Bronchial epithelial cell (primary cell): ENCODE data around the gene RNF32. TPM values are rescaled to one million over a fixed set of nuclear protein-coding genes. Genes with fewer than 3 reads are reported as not detected.

Source experiments
- DNase-seq: peaks from one replicate; pipeline ENCODE4 v3.0.0-alpha.2; 2010; ENCODE audit warnings: low read depth
- FAIRE-seq: peaks from 2 replicates; lab custom pipeline; 2011; peaks lifted over from hg19 to GRCh38; lab: Jason Lieb, UNC
- H3K27me3 ChIP-seq: 2 replicates; pipeline ENCODE4 v1.5.1; 2011; ENCODE audit warnings: low read length; ENCODE audit not compliant: control insufficient read depth, insufficient read depth
- H3K36me3 ChIP-seq: 2 replicates; pipeline ENCODE4 v1.5.1; 2011; ENCODE audit warnings: low read length; ENCODE audit not compliant: control insufficient read depth, insufficient read depth
- H3K4me3 ChIP-seq: 2 replicates; pipeline ENCODE4 v1.5.1; 2011; ENCODE audit warnings: mild to moderate bottlenecking, low read depth, low read length, control low read depth
- CTCF ChIP-seq: IDR thresholded peaks from 2 replicates; pipeline ENCODE4 v1.5.1; 2011; ENCODE audit warnings: mild to moderate bottlenecking, moderate library complexity, low read length, control low read depth, inconsistent platforms; ENCODE audit not compliant: insufficient read depth, severe bottlenecking
- total RNA-seq: library from RNA; depleted of rRNA; stranded (reverse); fragments of >200 nt; gene quantifications from 2 replicates; pipeline ENCODE4 v1.2.1, GENCODE V29; 2014

RNF32 gene
- 1.3 and 1.8 TPM in 2 replicates for total RNA-seq

DNA sequence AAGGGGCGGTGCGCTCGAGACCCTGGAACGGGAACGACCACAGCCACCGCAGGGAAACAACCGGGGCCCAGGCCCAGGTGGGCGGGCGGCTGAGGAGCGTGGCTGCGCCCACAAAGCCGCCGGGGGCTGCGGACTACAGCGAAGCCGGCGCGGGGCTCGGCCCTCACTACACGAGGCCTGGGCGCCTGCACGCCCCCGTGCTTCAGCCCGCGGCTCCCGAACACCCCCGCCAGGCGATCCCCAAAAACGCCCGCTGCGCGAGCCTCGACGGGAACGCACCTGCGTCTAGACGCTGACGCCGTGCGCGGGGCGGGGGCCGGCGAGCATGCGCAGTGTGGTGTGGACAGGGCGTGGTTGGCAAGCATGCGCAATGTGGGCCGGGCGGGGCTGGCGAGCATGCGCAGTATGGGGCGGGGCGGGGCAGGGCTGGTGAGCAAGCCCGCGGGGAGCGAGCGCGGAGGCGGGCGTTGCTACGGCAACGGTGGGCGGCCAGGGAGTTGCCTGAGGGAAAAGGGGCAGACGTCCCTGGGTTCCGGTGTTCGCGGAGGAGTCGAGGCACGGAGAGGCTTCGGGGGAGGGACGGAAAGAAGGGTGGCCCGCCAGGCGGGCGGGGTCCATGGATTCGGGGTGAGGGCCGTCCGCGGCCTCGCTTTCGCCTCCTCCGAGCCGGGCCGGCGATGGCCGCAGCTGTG is at the start of gene RNF32:
Gene RNF32, plus strand, starts transcription at position 518 of the 692 bp plus-strand sequence. CDS start 3,104 bp downstream, outside the sequence.
- FAIRE-seq (no peak), DNase-seq (peak; percentile 77)
- no peak for TF ChIP-seq CTCF
- peak within 1 kb of the TSS; percentile 74 for H3K4me3 ChIP-seq
- no peaks in the 10 kb centered on the region for H3K36me3 ChIP-seq
- H3K27me3 ChIP-seq, result no peaks in the 10 kb centered on the region

DNA sequence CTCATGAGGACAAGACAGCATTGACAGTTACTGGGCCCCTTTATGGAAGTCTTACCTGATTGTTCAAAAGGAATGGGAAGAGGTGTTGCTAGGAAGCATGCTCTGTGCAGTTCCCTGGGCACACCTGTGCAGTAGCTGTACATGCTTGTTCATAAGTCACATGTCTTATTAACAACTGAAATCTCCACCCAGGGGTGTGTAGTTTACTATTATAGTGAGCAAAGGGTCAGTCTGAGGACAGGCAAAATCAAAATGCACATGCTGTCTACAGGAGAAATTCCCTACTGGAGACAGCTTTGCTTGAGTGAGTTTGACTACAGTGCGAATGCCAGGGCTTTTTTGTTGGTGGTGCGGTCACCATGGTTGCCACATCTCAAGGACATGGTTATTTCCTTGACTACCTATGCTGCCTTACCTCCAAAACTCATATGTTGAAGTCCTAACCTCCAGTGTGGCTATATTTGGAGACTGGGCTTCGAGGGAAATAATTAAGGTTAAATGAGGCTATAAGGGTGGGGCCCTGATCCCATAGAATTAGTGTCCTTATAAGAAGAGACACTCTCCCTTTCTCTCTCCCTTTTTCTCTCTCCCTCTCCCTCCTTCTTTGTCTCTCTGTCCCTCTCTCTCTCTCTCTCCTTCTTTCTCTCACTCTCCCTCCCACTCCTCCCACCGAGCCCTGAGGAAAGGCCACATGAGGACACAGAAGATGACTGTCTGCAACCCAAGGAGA is 48.3 kb upstream of the RNF32 start:
- FAIRE-seq (no peak), DNase-seq (no peak)
- Histone ChIP-seq H3K36me3 (no peaks in the 10 kb centered on the region), H3K4me3 (no peak overlapping the region), H3K27me3 (no peaks in the 10 kb centered on the region)
- TF ChIP-seq CTCF, result no peak

DNA sequence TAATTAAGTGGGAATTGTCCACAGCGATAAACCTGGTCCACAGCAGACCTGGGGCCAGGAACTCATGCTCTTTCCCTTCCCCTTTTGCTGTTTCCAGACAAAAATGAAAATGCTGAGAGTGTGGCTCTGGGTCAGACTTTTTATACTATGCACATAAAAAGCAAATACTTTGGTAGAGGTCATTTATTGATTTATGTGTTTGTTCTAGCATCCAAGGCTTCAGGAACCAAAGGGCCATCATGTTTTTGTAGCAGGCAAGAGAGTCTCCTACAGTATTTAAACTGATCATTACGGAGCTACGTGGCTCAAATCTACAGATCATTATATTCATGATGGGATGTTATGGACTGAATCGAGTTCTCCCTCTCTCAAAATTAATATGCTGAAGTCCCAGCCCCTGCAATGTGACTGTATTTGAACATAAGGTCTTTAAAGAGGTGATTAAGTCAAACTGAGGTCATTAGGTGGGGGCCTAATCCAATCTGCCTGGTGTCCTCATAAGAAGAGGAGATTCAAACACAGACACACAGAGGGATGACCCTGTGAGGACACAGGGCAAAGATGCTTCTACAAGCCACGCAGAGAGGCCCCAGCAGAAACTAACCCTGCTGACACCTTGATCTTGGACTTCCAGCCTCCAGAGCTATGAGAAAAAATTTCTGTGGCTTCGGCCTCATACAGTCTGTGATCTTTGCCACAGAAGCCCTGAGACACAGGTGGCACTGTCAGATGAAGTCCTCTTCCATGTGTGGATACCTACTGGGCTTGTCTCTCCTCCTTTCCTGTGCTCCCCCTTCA is 46.1 kb upstream of the RNF32 start:
- FAIRE-seq, result no peak
- Histone ChIP-seq H3K4me3 (no peak overlapping the region), H3K36me3 (no peaks in the 10 kb centered on the region), H3K27me3 (no peaks in the 10 kb centered on the region)
- no peak for TF ChIP-seq CTCF
- DNase-seq, result no peak

DNA sequence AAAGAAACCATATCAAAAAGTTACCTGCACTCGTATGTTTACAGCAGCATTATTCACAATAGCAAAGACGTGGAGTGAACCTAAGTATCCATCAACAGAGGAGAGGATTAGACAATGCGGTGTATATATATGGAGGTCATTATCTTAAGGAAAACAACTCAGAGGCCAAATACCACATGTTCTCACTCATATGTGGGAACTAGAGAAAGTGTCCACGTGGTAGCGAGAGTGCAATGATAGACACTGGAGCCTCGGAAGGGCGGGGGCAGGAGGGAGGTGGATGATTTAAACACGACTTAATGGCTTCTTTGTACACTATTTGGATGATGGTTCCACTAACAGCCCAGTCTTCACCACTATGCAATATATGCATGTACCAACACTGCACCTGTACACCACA is 40.1 kb upstream of the RNF32 start:
- Histone ChIP-seq H3K27me3 (no peaks in the 10 kb centered on the region), H3K4me3 (no peak overlapping the region), H3K36me3 (no peaks in the 10 kb centered on the region)
- no peak for FAIRE-seq
- TF ChIP-seq CTCF, result no peak
- no peak for DNase-seq

DNA sequence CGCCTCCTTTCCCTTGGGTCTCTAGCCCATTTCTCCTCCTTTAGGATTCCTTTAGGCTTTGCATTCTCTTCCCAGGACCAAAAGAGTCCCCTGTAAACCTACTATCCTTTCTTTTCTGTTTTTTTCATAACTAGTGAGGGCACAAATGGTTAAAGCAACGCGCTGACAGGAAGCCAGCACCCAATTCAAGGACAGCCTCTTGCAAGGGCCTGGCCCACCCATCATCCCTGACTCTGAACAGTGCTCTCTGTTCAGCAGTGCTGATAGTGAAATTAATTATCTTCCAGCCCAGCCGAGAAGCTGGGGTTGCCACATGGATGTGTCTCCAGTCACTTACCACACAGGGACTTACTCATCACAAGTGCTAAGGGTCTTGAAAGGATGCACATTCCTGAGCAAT is 38.3 kb upstream of the RNF32 start:
- no peaks in the 10 kb centered on the region for H3K27me3 ChIP-seq
- H3K4me3 ChIP-seq, result no peak overlapping the region
- no peaks in the 10 kb centered on the region for H3K36me3 ChIP-seq
- DNase-seq (no peak), FAIRE-seq (no peak)
- TF ChIP-seq CTCF, result no peak
